Loucy (cell line): Measurements from ENCODE around the gene FOXB2.

Source experiments
- EZH2phosphoT487 ChIP-seq: fragments of 200-600 bp; IDR thresholded peaks from 2 replicates; pipeline ENCODE4 v1.6.1; 2018; ENCODE audit warnings: antibody characterized with exemption, mild to moderate bottlenecking, moderate library complexity, borderline replicate concordance
- TF ChIP-seq, protein P1 (sequence below): fragments of 200-600 bp; sonication (generic); conservative IDR thresholded peaks from 2 replicates; pipeline ENCODE4 v1.5.1; 2014; ENCODE audit warnings: mild to moderate bottlenecking, antibody characterized with exemption, low read length

DNA sequence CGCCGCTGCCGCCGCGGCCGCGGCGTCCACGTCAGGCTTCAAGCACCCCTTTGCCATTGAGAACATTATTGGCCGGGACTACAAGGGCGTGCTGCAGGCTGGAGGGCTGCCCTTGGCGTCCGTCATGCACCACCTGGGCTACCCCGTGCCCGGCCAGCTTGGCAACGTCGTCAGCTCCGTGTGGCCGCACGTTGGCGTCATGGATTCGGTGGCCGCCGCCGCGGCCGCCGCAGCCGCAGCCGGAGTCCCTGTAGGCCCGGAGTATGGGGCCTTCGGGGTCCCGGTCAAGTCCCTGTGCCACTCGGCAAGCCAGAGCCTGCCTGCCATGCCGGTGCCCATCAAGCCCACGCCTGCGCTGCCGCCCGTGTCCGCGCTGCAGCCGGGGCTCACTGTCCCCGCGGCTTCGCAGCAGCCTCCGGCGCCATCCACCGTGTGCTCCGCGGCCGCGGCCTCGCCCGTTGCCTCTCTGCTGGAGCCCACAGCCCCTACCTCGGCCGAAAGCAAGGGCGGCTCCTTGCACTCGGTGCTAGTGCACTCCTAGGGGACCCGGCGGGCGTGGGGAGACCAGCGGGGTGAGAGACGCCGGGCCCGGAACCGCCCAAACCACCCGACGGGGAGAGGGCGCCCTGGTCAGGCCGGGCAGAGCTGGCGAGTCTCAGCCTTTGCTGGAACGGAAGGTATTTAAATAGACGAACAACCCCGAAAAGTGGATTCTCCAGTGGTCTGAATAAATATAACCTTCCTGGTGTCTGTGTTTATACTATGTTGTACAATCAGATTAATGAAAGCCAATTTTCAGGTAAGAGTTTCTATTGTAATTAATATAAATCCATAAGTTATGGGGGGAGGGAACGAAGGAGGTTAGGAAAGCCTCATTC lies 1.2 kb downstream of the FOXB2 start:
- TF ChIP-seq, protein P1, sequence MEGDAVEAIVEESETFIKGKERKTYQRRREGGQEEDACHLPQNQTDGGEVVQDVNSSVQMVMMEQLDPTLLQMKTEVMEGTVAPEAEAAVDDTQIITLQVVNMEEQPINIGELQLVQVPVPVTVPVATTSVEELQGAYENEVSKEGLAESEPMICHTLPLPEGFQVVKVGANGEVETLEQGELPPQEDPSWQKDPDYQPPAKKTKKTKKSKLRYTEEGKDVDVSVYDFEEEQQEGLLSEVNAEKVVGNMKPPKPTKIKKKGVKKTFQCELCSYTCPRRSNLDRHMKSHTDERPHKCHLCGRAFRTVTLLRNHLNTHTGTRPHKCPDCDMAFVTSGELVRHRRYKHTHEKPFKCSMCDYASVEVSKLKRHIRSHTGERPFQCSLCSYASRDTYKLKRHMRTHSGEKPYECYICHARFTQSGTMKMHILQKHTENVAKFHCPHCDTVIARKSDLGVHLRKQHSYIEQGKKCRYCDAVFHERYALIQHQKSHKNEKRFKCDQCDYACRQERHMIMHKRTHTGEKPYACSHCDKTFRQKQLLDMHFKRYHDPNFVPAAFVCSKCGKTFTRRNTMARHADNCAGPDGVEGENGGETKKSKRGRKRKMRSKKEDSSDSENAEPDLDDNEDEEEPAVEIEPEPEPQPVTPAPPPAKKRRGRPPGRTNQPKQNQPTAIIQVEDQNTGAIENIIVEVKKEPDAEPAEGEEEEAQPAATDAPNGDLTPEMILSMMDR, result no peak
- TF ChIP-seq EZH2phosphoT487, result no peak
